ENCODE data around the gene HPGD. TPM values are rescaled to one million over a fixed set of nuclear protein-coding genes. Genes with fewer than 3 reads are reported as not detected.
A peak's percentile ranks its signal among the peaks of the same experiment; 100 is the strongest.

The HPGD gene
- 1 to 10 TPM; 3.0 to 3.4 TPM for total RNA-seq

DNA sequence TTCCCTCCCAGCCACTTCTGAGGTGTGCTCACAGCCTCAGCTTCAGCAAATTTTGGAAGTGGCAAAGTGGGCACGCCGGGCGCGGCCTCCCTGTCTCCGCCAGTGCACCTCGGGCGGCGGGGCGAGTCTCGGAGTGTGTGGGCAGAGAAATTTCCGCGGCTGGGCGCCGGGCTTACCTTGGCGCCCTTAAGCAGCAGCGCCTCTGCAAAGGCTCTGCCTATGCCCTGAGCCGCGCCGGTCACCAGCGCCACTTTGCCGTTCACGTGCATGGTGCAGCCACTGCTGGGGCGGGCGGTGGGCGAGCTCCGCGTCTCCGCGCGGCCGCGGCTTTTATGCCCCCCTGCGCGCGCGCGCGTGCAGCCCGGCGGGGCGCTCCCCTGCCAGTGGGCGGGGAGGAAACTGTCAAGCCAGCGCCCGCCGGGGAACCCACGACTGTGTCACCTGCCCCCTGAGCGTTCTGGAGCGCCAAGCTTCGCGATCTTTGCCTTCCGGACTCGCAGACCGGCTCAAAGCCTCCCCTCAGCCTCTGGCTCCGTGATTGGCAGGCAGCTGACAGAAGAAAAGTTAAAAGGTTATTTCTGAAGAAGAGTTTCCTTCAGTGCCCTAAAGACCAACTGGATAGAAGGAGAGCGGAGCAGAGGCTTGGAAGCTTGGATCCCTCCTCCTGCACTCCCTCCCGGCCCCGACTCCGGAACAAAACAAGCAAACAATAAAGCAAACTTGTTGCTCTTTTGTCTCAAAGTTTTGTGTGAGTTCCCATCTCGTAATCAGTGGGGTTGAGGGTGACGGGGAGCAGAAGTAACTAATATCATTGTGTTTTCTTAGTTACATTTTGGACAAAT, at the start of gene HPGD:
Gene HPGD, minus strand, starts transcription at position 306 of the 842 bp plus-strand sequence. Its CDS starts 37 bp downstream, at position 269.
- Mint-ChIP-seq H3K9me3 (no peaks in the 10 kb centered on the region), H3K27ac (no peak within 1 kb of the TSS), H3K4me1 (ENCODE audit: low read depth) (peaks cover 8% of the 10 kb centered on the region), H3K36me3 (no peaks in the 10 kb centered on the region), H3K27me3 (peaks cover 24% of the 10 kb centered on the region), H3K4me3 (peak within 1 kb of the TSS; percentile 67)
- intact Hi-C loops (cut with micrococcal nuclease): no loop called here
- ChIA-PET CTCF (no interaction called here), POLR2A (no interaction called here)
- peak; percentile 61 for DNase-seq

DNA sequence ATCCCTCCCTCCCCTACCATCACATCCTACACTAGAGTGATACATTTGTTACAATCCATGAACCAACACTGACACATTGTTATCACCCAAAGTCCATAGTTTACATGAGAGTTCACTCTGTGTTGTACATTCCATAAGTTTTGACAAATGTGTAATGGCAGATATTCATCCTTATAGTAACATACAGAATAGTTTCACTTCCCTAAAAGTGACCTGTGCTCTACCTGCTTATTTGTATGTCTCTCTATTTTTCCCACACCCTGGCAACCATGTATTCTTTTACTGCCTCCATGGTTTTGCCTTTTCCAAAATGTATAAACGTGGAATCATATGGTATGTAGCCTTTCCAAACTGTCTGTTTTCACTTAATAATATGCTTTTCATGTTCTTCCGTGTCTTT, 42.2 kb upstream of the HPGD start:
- Mint-ChIP-seq H3K9me3 (no peaks in the 10 kb centered on the region), H3K4me3 (no peak overlapping the region), H3K4me1 (ENCODE audit: low read depth) (no peaks in the 10 kb centered on the region), H3K36me3 (no peaks in the 10 kb centered on the region), H3K27ac (no peak overlapping the region), H3K27me3 (no peaks in the 10 kb centered on the region)
- intact Hi-C loops (cut with micrococcal nuclease): no loop called here
- ChIA-PET POLR2A (no interaction called here), CTCF (no interaction called here)
- DNase-seq: no peak

DNA sequence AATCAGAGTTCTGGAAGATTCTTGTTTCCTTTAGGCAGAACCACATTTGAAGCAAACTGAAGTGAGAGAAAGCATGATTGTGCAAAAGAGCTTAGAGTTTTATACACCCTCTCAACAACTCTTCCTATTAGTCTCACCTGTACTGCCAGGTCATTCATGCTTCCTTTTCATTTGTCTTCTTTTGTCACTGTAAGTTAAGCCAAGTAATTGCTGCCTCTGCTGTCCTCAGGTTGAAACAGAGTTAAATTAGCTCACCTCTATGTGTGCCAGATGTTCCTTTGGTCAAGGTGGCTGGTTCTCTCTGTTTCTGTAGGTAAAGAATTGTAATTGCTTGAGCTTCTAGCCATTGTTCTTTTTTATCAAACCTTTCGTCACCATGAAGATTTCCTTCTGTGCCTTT, 41.1 kb upstream of the HPGD start:
- no peak for DNase-seq
- Mint-ChIP-seq H3K36me3 (no peaks in the 10 kb centered on the region), H3K4me1 (ENCODE audit: low read depth) (no peaks in the 10 kb centered on the region), H3K27me3 (no peaks in the 10 kb centered on the region), H3K27ac (no peak overlapping the region), H3K9me3 (no peaks in the 10 kb centered on the region), H3K4me3 (no peak overlapping the region)
- intact Hi-C loops (cut with micrococcal nuclease): no loop called here
- ChIA-PET POLR2A (no interaction called here), CTCF (interaction anchor here (0.6 kb wide), 1 partner anchor 297 kb away, joined by 3 read pairs; no protein-coding TSS in a partner anchor)

- Mint-ChIP-seq H3K4me3 (no peak overlapping the region), H3K9me3 (no peaks in the 10 kb centered on the region), H3K27me3 (no peaks in the 10 kb centered on the region), H3K27ac (no peak overlapping the region), H3K36me3 (no peaks in the 10 kb centered on the region), H3K4me1 (ENCODE audit: low read depth) (no peaks in the 10 kb centered on the region)
- CTCF ChIA-PET: no interaction called here
- intact Hi-C loops (cut with micrococcal nuclease): no loop called here
- no peak for DNase-seq
- POLR2A ChIA-PET: no interaction called here
Measured at GRCh38 chr4:174561560-174561959, 39.3 kb upstream of the HPGD start.

DNA sequence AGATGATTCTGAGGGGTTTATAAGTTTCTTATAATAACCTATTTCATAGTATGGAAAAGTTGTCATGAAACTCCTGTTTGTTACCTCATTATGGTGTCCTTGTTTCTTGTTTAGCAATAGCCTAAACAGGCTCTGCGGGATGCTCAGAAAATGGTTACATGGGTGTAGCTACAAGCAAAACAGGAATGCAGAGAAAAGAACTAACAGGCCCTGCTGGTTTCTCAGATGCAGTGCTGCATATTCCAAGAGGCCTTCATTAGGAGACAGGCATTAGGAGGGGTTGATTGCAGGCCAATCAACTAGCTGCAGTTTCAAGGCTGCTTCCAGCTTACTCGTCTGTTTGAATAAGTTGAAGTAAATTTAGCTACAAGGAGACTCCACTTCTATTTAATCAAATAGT, 37.6 kb upstream of the HPGD start:
- H3K36me3 Mint-ChIP-seq: no peaks in the 10 kb centered on the region
- no peaks in the 10 kb centered on the region for H3K9me3 Mint-ChIP-seq
- ChIA-PET POLR2A (no interaction called here), CTCF (no interaction called here)
- H3K27me3 Mint-ChIP-seq: no peaks in the 10 kb centered on the region
- no peaks in the 10 kb centered on the region for H3K4me1 Mint-ChIP-seq (ENCODE audit: low read depth)
- no peak for DNase-seq
- H3K4me3 Mint-ChIP-seq: no peak overlapping the region
- intact Hi-C loops (cut with micrococcal nuclease): no loop called here
- no peak overlapping the region for H3K27ac Mint-ChIP-seq

DNA sequence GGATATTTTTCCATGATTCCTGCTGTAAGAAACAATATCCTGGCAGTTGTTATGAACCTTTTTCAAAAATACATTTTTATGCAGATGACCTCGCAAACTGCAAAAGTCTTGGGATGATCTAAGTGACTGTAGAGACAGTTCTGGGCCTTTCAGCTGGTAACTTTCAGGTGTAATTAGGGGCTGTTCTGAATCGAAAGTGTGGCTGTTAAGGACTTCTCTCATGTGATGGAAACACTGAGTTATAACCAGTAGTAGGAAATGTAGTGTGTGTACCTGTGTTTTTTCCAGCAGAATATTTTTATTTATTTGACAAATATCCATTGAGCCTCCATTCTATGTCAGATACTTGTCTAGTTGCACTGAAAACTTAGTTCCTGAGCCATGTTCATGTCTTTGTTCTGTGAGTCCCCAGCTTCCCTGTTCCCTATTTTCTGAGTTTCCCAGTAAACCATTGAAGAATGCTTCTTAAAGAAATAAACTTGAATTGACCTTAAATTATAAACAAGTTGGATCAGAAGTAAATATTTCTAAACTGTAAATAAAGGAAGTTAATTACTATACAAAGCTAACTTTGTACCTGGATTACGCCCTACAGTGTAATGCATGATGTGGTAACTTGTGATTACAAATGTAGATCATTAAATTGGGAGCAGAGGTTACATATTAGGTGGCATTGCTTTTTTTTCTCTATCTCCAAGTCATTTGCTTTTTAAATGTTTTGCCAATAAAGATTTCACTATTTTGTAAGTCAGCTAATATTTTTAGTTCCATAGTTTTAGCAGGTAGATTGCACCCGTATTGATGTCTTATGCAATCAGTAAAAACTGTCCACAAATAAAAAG, 33.7 kb upstream of the HPGD start:
- POLR2A ChIA-PET: no interaction called here
- no peaks in the 10 kb centered on the region for H3K27me3 Mint-ChIP-seq
- H3K9me3 Mint-ChIP-seq: peaks cover 7% of the 10 kb centered on the region
- no peak overlapping the region for H3K4me3 Mint-ChIP-seq
- CTCF ChIA-PET: no interaction called here
- H3K27ac Mint-ChIP-seq: no peak overlapping the region
- DNase-seq: no peak
- no peaks in the 10 kb centered on the region for H3K36me3 Mint-ChIP-seq
- intact Hi-C loops (cut with micrococcal nuclease): no loop called here
- no peaks in the 10 kb centered on the region for H3K4me1 Mint-ChIP-seq (ENCODE audit: low read depth)

DNA sequence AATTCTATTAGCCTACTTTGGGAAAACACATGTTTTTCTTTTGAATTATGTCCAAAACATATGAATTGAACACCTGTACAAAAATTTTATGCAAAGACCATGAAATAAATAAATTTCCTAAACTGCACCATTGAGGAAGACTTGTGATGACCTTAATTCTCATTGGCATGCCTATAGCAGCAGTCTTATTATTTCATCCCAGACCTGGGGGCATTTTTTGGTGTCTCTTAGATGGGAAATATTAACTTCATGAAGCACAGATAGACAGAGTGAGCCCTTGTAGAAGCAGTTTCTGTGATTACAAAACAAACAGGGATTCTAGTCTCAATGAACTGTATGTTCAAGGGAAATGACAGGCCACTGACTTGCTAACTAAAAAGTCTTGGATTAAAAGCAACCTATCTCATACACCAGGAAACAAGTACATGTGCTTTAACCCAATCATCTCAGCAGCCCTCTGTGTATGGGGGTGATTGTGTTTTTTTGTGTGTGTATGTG, 32.0 kb upstream of the HPGD start:
- Mint-ChIP-seq H3K9me3 (peaks cover 10% of the 10 kb centered on the region), H3K27ac (no peak overlapping the region), H3K4me1 (ENCODE audit: low read depth) (no peaks in the 10 kb centered on the region), H3K4me3 (no peak overlapping the region), H3K36me3 (no peaks in the 10 kb centered on the region), H3K27me3 (no peaks in the 10 kb centered on the region)
- POLR2A ChIA-PET: no interaction called here
- intact Hi-C loops (cut with micrococcal nuclease): no loop called here
- DNase-seq: no peak
- CTCF ChIA-PET: no interaction called here

- H3K4me1 Mint-ChIP-seq (ENCODE audit: low read depth): no peaks in the 10 kb centered on the region
- CTCF ChIA-PET: no interaction called here
Measured at GRCh38 chr4:174553828-174554227, 31.5 kb upstream of the HPGD start.

DNA sequence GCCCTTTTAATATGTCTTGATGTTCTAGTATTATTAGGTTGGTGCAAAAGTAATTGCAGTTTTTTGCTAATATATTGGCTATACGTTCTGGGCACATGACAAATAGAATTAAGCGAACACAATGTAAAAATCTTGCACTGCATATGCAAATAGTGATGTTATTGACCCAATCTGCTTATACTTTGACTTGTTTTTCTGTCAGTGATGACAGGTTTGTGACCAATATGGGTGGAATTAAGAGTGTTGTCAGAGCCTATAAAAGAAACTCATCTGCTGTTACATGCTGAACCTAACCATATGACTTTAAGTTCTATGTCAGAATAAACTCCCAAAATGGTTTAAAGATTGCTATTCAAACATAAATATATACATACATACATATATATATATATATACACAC, 30.7 kb upstream of the HPGD start:
- H3K4me3 Mint-ChIP-seq: no peak overlapping the region
- no peak for DNase-seq
- no peak overlapping the region for H3K27ac Mint-ChIP-seq
- H3K4me1 Mint-ChIP-seq (ENCODE audit: low read depth): no peaks in the 10 kb centered on the region
- POLR2A ChIA-PET: no interaction called here
- intact Hi-C loops (cut with micrococcal nuclease): no loop called here
- H3K9me3 Mint-ChIP-seq: peaks cover 10% of the 10 kb centered on the region
- CTCF ChIA-PET: no interaction called here
- H3K27me3 Mint-ChIP-seq: no peaks in the 10 kb centered on the region
- no peaks in the 10 kb centered on the region for H3K36me3 Mint-ChIP-seq

More at GRCh38 chr4:174553828-174554227, 31.5 kb upstream of the HPGD start:
- POLR2A ChIA-PET: no interaction called here
- H3K4me3 Mint-ChIP-seq: no peak overlapping the region
- DNase-seq: no peak
- no peaks in the 10 kb centered on the region for H3K27me3 Mint-ChIP-seq
- no peak overlapping the region for H3K27ac Mint-ChIP-seq
- H3K9me3 Mint-ChIP-seq: peaks cover 10% of the 10 kb centered on the region
- H3K36me3 Mint-ChIP-seq: no peaks in the 10 kb centered on the region
- intact Hi-C loops (cut with micrococcal nuclease): no loop called here

DNA sequence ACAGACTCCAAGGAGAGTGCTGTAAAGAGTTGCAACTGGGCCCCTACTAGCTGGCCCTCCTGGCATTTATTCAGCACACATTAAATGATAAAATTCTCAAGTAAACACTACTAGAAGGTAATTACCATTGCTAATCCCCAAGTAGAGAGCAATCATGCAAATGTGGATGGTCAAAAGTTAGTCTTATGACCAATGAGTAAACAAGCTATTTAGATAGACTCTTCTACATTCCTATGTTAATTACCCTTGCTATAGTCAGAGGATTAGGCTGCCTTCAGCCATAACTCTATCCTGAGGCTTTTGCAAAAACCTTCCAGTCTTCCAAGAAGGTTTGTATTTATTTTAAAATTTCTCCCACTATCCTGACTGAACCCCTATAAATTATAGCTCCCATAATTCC, 28.3 kb upstream of the HPGD start:
- ChIA-PET POLR2A (no interaction called here), CTCF (no interaction called here)
- H3K27me3 Mint-ChIP-seq: no peaks in the 10 kb centered on the region
- intact Hi-C loops (cut with micrococcal nuclease): no loop called here
- no peaks in the 10 kb centered on the region for H3K4me1 Mint-ChIP-seq (ENCODE audit: low read depth)
- H3K9me3 Mint-ChIP-seq: peaks cover 10% of the 10 kb centered on the region
- no peak overlapping the region for H3K4me3 Mint-ChIP-seq
- no peaks in the 10 kb centered on the region for H3K36me3 Mint-ChIP-seq
- no peak for DNase-seq
- no peak overlapping the region for H3K27ac Mint-ChIP-seq

DNA sequence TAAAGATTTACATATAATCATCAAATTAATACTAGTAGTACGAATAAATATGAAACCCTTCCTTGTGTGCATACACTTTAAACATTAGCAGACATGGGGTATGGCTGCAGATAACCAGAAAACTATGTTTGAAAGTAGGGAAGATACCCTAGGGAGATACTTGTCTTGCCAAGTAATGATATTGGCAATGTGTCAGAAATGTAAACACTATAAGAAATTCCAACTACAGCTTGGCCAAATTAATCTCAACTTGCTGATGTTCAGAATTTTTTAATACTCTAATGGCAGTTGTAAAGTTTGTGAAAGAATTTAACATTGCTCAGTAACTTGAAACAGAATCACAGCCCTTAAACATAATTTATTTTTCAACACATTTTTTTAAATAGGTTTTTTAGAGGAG, 27.4 kb upstream of the HPGD start:
- Mint-ChIP-seq H3K36me3 (no peaks in the 10 kb centered on the region), H3K4me3 (no peak overlapping the region), H3K9me3 (peaks cover 10% of the 10 kb centered on the region), H3K4me1 (ENCODE audit: low read depth) (no peaks in the 10 kb centered on the region), H3K27me3 (no peaks in the 10 kb centered on the region), H3K27ac (no peak overlapping the region)
- no peak for DNase-seq
- intact Hi-C loops (cut with micrococcal nuclease): no loop called here
- CTCF ChIA-PET: no interaction called here
- POLR2A ChIA-PET: no interaction called here

DNA sequence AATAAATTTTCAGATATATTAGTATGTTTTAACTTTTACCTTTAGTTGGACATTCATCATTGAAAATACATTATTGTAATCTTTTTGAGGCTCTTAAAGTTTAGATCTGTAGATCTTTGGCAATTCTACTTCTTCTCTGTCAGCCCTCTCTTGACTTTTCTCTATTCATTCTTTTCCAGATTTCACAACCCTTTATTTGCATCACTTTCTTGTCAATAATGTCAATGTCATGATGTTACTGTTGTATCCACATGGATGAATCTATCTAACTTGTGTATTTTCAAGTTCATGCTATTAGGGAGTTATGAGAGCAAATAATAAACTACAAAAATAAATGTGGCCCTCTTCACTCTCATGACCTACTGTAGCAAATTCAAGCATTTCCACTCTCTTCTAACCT, 23.0 kb upstream of the HPGD start:
- H3K36me3 Mint-ChIP-seq: no peaks in the 10 kb centered on the region
- POLR2A ChIA-PET: no interaction called here
- peaks cover 2% of the 10 kb centered on the region for H3K9me3 Mint-ChIP-seq
- H3K27me3 Mint-ChIP-seq: no peaks in the 10 kb centered on the region
- no peak overlapping the region for H3K4me3 Mint-ChIP-seq
- CTCF ChIA-PET: no interaction called here
- DNase-seq: no peak
- intact Hi-C loops (cut with micrococcal nuclease): no loop called here
- H3K4me1 Mint-ChIP-seq (ENCODE audit: low read depth): no peaks in the 10 kb centered on the region
- H3K27ac Mint-ChIP-seq: no peak overlapping the region

- ChIA-PET POLR2A (no interaction called here), CTCF (no interaction called here)
- no peak for DNase-seq
- Mint-ChIP-seq H3K27ac (no peak overlapping the region), H3K27me3 (no peaks in the 10 kb centered on the region), H3K9me3 (no peaks in the 10 kb centered on the region), H3K36me3 (no peaks in the 10 kb centered on the region), H3K4me1 (ENCODE audit: low read depth) (no peaks in the 10 kb centered on the region), H3K4me3 (no peak overlapping the region)
- intact Hi-C loops (cut with micrococcal nuclease): no loop called here
Measured at GRCh38 chr4:174544496-174544895, 22.2 kb upstream of the HPGD start.
